Measurements from ENCODE around the gene NAP1L1.

Gene NAP1L1

DNA sequence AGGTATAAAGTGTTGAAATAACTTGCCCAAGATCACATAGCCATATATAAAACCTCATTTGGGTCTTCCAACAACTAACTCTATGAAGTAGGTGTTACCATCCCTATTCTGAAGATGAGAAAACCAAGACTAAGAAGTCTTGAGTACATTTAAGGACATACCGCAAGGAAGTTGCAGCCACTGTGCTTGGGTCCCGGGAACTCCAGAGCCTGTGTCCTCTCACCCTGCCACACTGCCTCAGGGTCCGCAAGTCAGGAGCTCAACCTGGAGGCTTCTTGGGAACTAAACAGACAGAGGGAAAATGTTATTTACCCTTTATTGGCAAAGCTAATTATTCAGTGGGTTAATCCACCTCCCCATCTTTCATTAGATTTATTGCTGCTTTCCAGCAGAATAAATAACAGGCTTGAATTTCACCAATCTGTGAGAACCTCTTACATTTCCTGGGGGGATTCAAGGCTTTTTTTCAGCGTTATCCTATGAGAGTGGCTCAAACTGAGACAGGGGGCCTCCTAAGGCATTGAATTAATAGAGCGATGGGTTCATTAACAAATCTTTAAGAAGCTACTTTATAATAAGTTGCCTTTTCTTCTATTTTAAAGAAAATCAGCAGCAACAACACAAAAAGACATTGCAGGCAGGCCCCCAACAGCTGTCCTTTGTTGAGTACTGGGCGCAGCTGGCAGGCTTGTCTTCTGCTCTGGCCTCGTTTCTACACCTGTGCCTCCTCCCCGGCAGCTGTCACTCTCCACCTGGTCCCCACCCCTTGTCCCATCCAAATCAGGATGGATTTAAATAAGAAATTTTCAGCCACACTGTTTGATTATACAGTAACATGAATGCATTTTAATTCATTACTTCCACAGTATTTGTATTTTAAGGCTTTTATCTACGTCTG is 78.2 kb downstream of the NAP1L1 start:
- Histone ChIP-seq H2BK5ac (ENCODE audit: low read depth, low read length, poor library complexity) (no peak overlapping the region), H4K8ac (ENCODE audit: low read depth, low read length) (no peak overlapping the region), H3K4me2 (ENCODE audit: low read length) (no peak overlapping the region), H2BK12ac (ENCODE audit: low read length) (no peak overlapping the region), H4K91ac (ENCODE audit: low read depth, low read length) (no peak overlapping the region), H2AK5ac (ENCODE audit: low read length) (no peak overlapping the region), H3K4ac (ENCODE audit: low read depth, low read length) (no peak overlapping the region), H3K36me3 (ENCODE audit: control insufficient read depth in 1 of 2, insufficient read depth in 2 of 2, low read length in 2 of 2) (no peaks in the 10 kb centered on the region), H3K79me1 (ENCODE audit: low read length) (peaks cover under 1% of the 10 kb centered on the region), H2BK120ac (ENCODE audit: insufficient read depth, low read length, poor library complexity) (no peak overlapping the region), H3K23ac (ENCODE audit: low read length) (no peak overlapping the region), H2AFZ (ENCODE audit: insufficient read depth, low read length, poor library complexity) (no peak overlapping the region), H3K18ac (ENCODE audit: low read length) (no peak overlapping the region), H3K79me2 (ENCODE audit: control insufficient read depth, insufficient read depth, low read length, poor library complexity) (no peaks in the 10 kb centered on the region), H3K27ac (ENCODE audit: low read depth, low read length) (no peak overlapping the region), H3K27me3 (ENCODE audit: insufficient read depth, low read length) (no peaks in the 10 kb centered on the region), H4K12ac (ENCODE audit: low read depth, low read length) (no peak overlapping the region), H3K4me1 (ENCODE audit: control insufficient read depth in 1 of 2, insufficient read depth in 2 of 2, low read length in 2 of 2) (peaks cover 4 to 10% of the 10 kb centered on the region in 2 experiments), H3K4me3 (ENCODE audit: low read depth, low read length) (no peak overlapping the region), H3K14ac (ENCODE audit: low read length) (no peak overlapping the region), H3K9me3 (ENCODE audit: insufficient read depth, low read depth, low read length) (peaks cover 5% of the 10 kb centered on the region), H3K9ac (ENCODE audit: low read length) (no peak overlapping the region)
- WGBS (ENCODE audit: extremely low coverage, insufficient coverage, insufficient read length), result no CpG with 5 or more reads among the region's 9 CpGs
- DNase-seq, result no peak

- H3K27me3 ChIP-seq (ENCODE audit: insufficient read depth, low read length), result no peaks in the 10 kb centered on the region
- peaks cover 5% of the 10 kb centered on the region for H3K9me3 ChIP-seq (ENCODE audit: insufficient read depth, low read depth, low read length)
- no peak for DNase-seq
- no peak overlapping the region for H4K91ac ChIP-seq (ENCODE audit: low read depth, low read length)
- H3K36me3 ChIP-seq (ENCODE audit: control insufficient read depth in 1 of 2, insufficient read depth in 2 of 2, low read length in 2 of 2), result no peaks in the 10 kb centered on the region
- H4K8ac ChIP-seq (ENCODE audit: low read depth, low read length), result no peak overlapping the region
- no peaks in the 10 kb centered on the region for H3K79me2 ChIP-seq (ENCODE audit: control insufficient read depth, insufficient read depth, low read length, poor library complexity)
- H3K14ac ChIP-seq (ENCODE audit: low read length), result no peak overlapping the region
- H2AK5ac ChIP-seq (ENCODE audit: low read length), result no peak overlapping the region
- H4K12ac ChIP-seq (ENCODE audit: low read depth, low read length), result no peak overlapping the region
- H3K18ac ChIP-seq (ENCODE audit: low read length), result no peak overlapping the region
- H3K4ac ChIP-seq (ENCODE audit: low read depth, low read length), result no peak overlapping the region
- no peaks in the 10 kb centered on the region for H3K4me1 ChIP-seq (ENCODE audit: control insufficient read depth in 1 of 2, insufficient read depth in 2 of 2, low read length in 2 of 2)
- H3K79me1 ChIP-seq (ENCODE audit: low read length), result no peaks in the 10 kb centered on the region
- H3K4me3 ChIP-seq (ENCODE audit: low read depth, low read length), result no peak overlapping the region
- H3K9ac ChIP-seq (ENCODE audit: low read length), result no peak overlapping the region
- no peak overlapping the region for H2AFZ ChIP-seq (ENCODE audit: insufficient read depth, low read length, poor library complexity)
- H3K23ac ChIP-seq (ENCODE audit: low read length), result no peak overlapping the region
- no peak overlapping the region for H2BK12ac ChIP-seq (ENCODE audit: low read length)
- no peak overlapping the region for H3K4me2 ChIP-seq (ENCODE audit: low read length)
- no CpG with 5 or more reads among the region's 2 CpGs for WGBS (ENCODE audit: extremely low coverage, insufficient coverage, insufficient read length)
- no peak overlapping the region for H2BK120ac ChIP-seq (ENCODE audit: insufficient read depth, low read length, poor library complexity)
- no peak overlapping the region for H3K27ac ChIP-seq (ENCODE audit: low read depth, low read length)
- no peak overlapping the region for H2BK5ac ChIP-seq (ENCODE audit: low read depth, low read length, poor library complexity)
Observed at GRCh38 chr12:76003355-76003638, 81.2 kb downstream of the NAP1L1 start.

- H3K4me2 ChIP-seq (ENCODE audit: low read length), result no peak overlapping the region
- no peaks in the 10 kb centered on the region for H3K36me3 ChIP-seq (ENCODE audit: control insufficient read depth in 1 of 2, insufficient read depth in 2 of 2, low read length in 2 of 2)
- H3K9me3 ChIP-seq (ENCODE audit: insufficient read depth, low read depth, low read length), result peaks cover 5% of the 10 kb centered on the region
- no peak overlapping the region for H3K14ac ChIP-seq (ENCODE audit: low read length)
- no peak overlapping the region for H3K18ac ChIP-seq (ENCODE audit: low read length)
- H3K9ac ChIP-seq (ENCODE audit: low read length), result no peak overlapping the region
- no peak overlapping the region for H2AFZ ChIP-seq (ENCODE audit: insufficient read depth, low read length, poor library complexity)
- H3K4ac ChIP-seq (ENCODE audit: low read depth, low read length), result no peak overlapping the region
- no peak overlapping the region for H2AK5ac ChIP-seq (ENCODE audit: low read length)
- H4K91ac ChIP-seq (ENCODE audit: low read depth, low read length), result no peak overlapping the region
- H3K27me3 ChIP-seq (ENCODE audit: insufficient read depth, low read length), result no peaks in the 10 kb centered on the region
- no peak overlapping the region for H4K8ac ChIP-seq (ENCODE audit: low read depth, low read length)
- H3K23ac ChIP-seq (ENCODE audit: low read length), result no peak overlapping the region
- no peaks in the 10 kb centered on the region for H3K4me1 ChIP-seq (ENCODE audit: control insufficient read depth in 1 of 2, insufficient read depth in 2 of 2, low read length in 2 of 2)
- H3K4me3 ChIP-seq (ENCODE audit: low read depth, low read length), result no peak overlapping the region
- no peak overlapping the region for H3K27ac ChIP-seq (ENCODE audit: low read depth, low read length)
- no CpG with 5 or more reads among the region's 1 CpG for WGBS (ENCODE audit: extremely low coverage, insufficient coverage, insufficient read length)
- no peak overlapping the region for H4K12ac ChIP-seq (ENCODE audit: low read depth, low read length)
- no peak overlapping the region for H2BK5ac ChIP-seq (ENCODE audit: low read depth, low read length, poor library complexity)
- no peaks in the 10 kb centered on the region for H3K79me1 ChIP-seq (ENCODE audit: low read length)
- H2BK12ac ChIP-seq (ENCODE audit: low read length), result no peak overlapping the region
- no peak for DNase-seq
- H3K79me2 ChIP-seq (ENCODE audit: control insufficient read depth, insufficient read depth, low read length, poor library complexity), result no peaks in the 10 kb centered on the region
- no peak overlapping the region for H2BK120ac ChIP-seq (ENCODE audit: insufficient read depth, low read length, poor library complexity)
Observed at GRCh38 chr12:76002598-76003354, 81.7 kb downstream of the NAP1L1 start.

GRCh38 chr12:75998292-75999063 is 86.0 kb downstream of the NAP1L1 start:
- no peak overlapping the region for H3K14ac ChIP-seq (ENCODE audit: low read length)
- H4K91ac ChIP-seq (ENCODE audit: low read depth, low read length), result no peak overlapping the region
- no peak overlapping the region for H2BK5ac ChIP-seq (ENCODE audit: low read depth, low read length, poor library complexity)
- H3K4me3 ChIP-seq (ENCODE audit: low read depth, low read length), result no peak overlapping the region
- no CpG with 5 or more reads among the region's 4 CpGs for WGBS (ENCODE audit: extremely low coverage, insufficient coverage, insufficient read length)
- H3K27ac ChIP-seq (ENCODE audit: low read depth, low read length), result no peak overlapping the region
- no peak overlapping the region for H3K4ac ChIP-seq (ENCODE audit: low read depth, low read length)
- H2BK12ac ChIP-seq (ENCODE audit: low read length), result no peak overlapping the region
- no peak overlapping the region for H2AK5ac ChIP-seq (ENCODE audit: low read length)
- no peak overlapping the region for H3K23ac ChIP-seq (ENCODE audit: low read length)
- peaks cover 0 to 4% of the 10 kb centered on the region in 2 experiments for H3K4me1 ChIP-seq (ENCODE audit: control insufficient read depth in 1 of 2, insufficient read depth in 2 of 2, low read length in 2 of 2)
- H2AFZ ChIP-seq (ENCODE audit: insufficient read depth, low read length, poor library complexity), result no peak overlapping the region
- no peak overlapping the region for H3K18ac ChIP-seq (ENCODE audit: low read length)
- no peaks in the 10 kb centered on the region for H3K9me3 ChIP-seq (ENCODE audit: insufficient read depth, low read depth, low read length)
- no peaks in the 10 kb centered on the region for H3K36me3 ChIP-seq (ENCODE audit: control insufficient read depth in 1 of 2, insufficient read depth in 2 of 2, low read length in 2 of 2)
- no peak for DNase-seq
- no peak overlapping the region for H3K4me2 ChIP-seq (ENCODE audit: low read length)
- no peak overlapping the region for H4K8ac ChIP-seq (ENCODE audit: low read depth, low read length)
- H4K12ac ChIP-seq (ENCODE audit: low read depth, low read length), result no peak overlapping the region
- no peak overlapping the region for H2BK120ac ChIP-seq (ENCODE audit: insufficient read depth, low read length, poor library complexity)
- no peaks in the 10 kb centered on the region for H3K79me2 ChIP-seq (ENCODE audit: control insufficient read depth, insufficient read depth, low read length, poor library complexity)
- no peak overlapping the region for H3K9ac ChIP-seq (ENCODE audit: low read length)
- no peaks in the 10 kb centered on the region for H3K27me3 ChIP-seq (ENCODE audit: insufficient read depth, low read length)
- H3K79me1 ChIP-seq (ENCODE audit: low read length), result no peaks in the 10 kb centered on the region
